HCT116 (cell line): Measurements from ENCODE around the gene RNF212B.

Experiments used
- CTCF ChIP-seq, 3 experiments: fragments of 200-600 bp in 1 of 3; sonication (generic) in 1 of 3; IDR thresholded peaks in 2 of 3; conservative IDR thresholded peaks in 1 of 3; 2 replicates each; pipeline ENCODE4 v1.5.1; 2012 to 2017; ENCODE audit warnings: low read depth in 2 of 3, low read length in 2 of 3, antibody characterized with exemption in 1 of 3, borderline replicate concordance in 1 of 3, control low read depth in 1 of 3, mild to moderate bottlenecking in 1 of 3, mixed read lengths in 1 of 3, mixed run types in 1 of 3, moderate library complexity in 1 of 3; ENCODE audit not compliant: insufficient read depth in 1 of 3
- EGR1 ChIP-seq: IDR thresholded peaks from 2 replicates; pipeline ENCODE4 v1.6.1; 2012; ENCODE audit warnings: low read depth
- EZH2 ChIP-seq: fragments of 200-600 bp; sonication (generic); IDR thresholded peaks from 2 replicates; pipeline ENCODE4 v1.6.1; 2017; ENCODE audit warnings: antibody characterized with exemption, mixed run types
- EZH2phosphoT487 ChIP-seq: fragments of 200-600 bp; IDR thresholded peaks from 2 replicates; pipeline ENCODE4 v1.6.1; 2018; ENCODE audit warnings: antibody characterized with exemption, borderline replicate concordance
- FOSL1 ChIP-seq: IDR thresholded peaks from 2 replicates; pipeline ENCODE4 v1.6.1; 2012; ENCODE audit warnings: low read depth
- POLR2A ChIP-seq: IDR thresholded peaks from 2 replicates; pipeline ENCODE4 v1.7.0; 2011; ENCODE audit warnings: borderline replicate concordance; ENCODE audit not compliant: insufficient read depth, insufficient read length; ENCODE audit errors: extremely low read depth
- POLR2AphosphoS5 ChIP-seq: IDR thresholded peaks from 2 replicates; pipeline ENCODE4 v1.6.1; 2011; ENCODE audit warnings: mild to moderate bottlenecking, low read depth, low read length, moderate library complexity
- RAD21 ChIP-seq: IDR thresholded peaks from 2 replicates; pipeline ENCODE4 v1.6.1; 2012; ENCODE audit warnings: low read depth, mild to moderate bottlenecking
- ZNF274 ChIP-seq: fragments of 200-500 bp; sonication (Bioruptor generic); IDR thresholded peaks from 2 replicates; pipeline ENCODE4 v1.6.1; 2014; ENCODE audit warnings: mild to moderate bottlenecking, low read depth, low read length, inconsistent platforms
- TF ChIP-seq, protein P1 (sequence below): IDR thresholded peaks from 2 replicates; pipeline ENCODE4 v1.6.1; 2012
- TF ChIP-seq, protein P2 (sequence below): IDR thresholded peaks from 2 replicates; pipeline ENCODE4 v1.6.1; 2012

DNA sequence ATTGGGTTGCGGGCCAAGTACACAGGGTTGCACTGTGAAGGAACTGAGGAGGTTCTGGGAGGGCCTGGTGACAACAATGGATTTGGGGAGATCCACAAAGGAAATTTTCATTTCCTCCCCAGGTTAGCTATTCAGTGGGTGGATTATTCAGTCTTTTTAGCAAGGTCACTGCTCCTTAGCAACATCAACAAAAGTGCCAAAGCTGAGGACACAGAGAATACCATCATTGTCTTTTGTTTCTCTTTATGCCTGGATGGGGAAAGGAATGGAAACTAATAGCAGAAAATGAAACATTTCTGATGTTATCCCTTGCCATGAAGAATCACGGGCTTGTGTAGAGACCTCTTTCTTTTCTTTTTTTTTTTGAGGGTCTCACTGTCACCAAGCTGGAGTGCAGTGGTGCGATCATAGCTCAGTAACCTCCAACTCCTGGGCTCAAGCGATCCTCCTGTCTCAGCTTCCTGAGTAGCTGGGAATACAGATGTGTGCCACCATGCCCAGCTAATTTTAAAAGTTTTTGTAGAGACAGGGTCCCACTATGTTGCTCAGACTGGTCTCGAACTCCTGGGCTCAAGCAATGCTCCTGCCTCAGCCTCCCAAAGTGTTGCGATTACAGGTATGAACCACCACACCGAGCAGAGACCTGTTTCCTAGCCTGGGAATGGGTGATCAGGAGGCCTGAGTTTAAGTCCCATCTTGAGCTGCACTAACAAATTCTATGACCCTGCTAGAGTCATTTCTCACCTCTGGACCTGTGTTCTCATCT, 58.5 kb downstream of the RNF212B start:
- TF ChIP-seq FOSL1: no peak
- TF ChIP-seq RAD21: no peak
- TF ChIP-seq POLR2AphosphoS5: no peak
- TF ChIP-seq, protein P1, sequence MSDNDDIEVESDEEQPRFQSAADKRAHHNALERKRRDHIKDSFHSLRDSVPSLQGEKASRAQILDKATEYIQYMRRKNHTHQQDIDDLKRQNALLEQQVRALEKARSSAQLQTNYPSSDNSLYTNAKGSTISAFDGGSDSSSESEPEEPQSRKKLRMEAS: no peak
- no peak for TF ChIP-seq EZH2
- TF ChIP-seq ZNF274: no peak
- TF ChIP-seq CTCF (IDR thresholded peaks at IDR 0.05 in 2 of 3, conservative IDR thresholded peaks at IDR 0.05 in 1 of 3; ENCODE audit: borderline replicate concordance in 1 of 3, insufficient read depth in 1 of 3, low read depth in 2 of 3, low read length in 2 of 3): no peak
- TF ChIP-seq POLR2A: no peak
- TF ChIP-seq, protein P2, sequence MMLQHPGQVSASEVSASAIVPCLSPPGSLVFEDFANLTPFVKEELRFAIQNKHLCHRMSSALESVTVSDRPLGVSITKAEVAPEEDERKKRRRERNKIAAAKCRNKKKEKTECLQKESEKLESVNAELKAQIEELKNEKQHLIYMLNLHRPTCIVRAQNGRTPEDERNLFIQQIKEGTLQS: no peak
- TF ChIP-seq EZH2phosphoT487: no peak
- no peak for TF ChIP-seq EGR1
